Pancreas (tissue), 10 donors: Measurements from ENCODE around the gene SLC1A3. TPM values are rescaled to one million over a fixed set of nuclear protein-coding genes. Genes with fewer than 3 reads are reported as not detected.

ENCODE experiments used
- ATAC-seq, 4 donors: fragments of 200-7000 bp; cut with Tn5 transposase; one replicate each; pipeline versions ENCODE4 v1.8.0 to v1.9.1; 2020; ENCODE audit warnings: mild to moderate bottlenecking in 4 of 4, moderate library complexity in 4 of 4
- DNase-seq, 6 donors: peaks; one replicate each; pipeline ENCODE4 v3.0.0-alpha.2; 2020
- FAIRE-seq: peaks from 2 replicates; lab custom pipeline; 2012; peaks lifted over from hg19 to GRCh38; lab: Jason Lieb, UNC
- H3K27ac ChIP-seq, 4 donors: fragments of 200-600 bp; sonication (generic); 1 replicate in 3 of 4; 2 replicates in 1 of 4; pipeline versions ENCODE4 v1.5.0 to v1.8.0; 2020
- H3K27me3 ChIP-seq, 4 donors: fragments of 200-600 bp; one replicate each; pipeline ENCODE4 v1.8.0; 2021
- H3K36me3 ChIP-seq, 3 donors: fragments of 200-600 bp; sonication (generic) in 1 of 3; one replicate each; pipeline versions ENCODE4 v1.5.0 to v1.8.0; 2020 to 2021
- H3K4me1 ChIP-seq, 3 donors: fragments of 200-600 bp; one replicate each; pipeline ENCODE4 v1.8.0; 2021
- H3K4me3 ChIP-seq, 4 donors: fragments of 200-600 bp; sonication (generic) in 2 of 4; one replicate each; pipeline versions ENCODE4 v1.5.0 to v1.8.0; 2020 to 2021
- H3K9me3 ChIP-seq, 4 donors: fragments of 200-600 bp; one replicate each; pipeline ENCODE4 v1.8.0; 2021
- WGBS, 2 donors: extraction: QIAGEN DNeasy Blood & Tissue Kit; methylation state at CpG; one replicate each; pipeline ENCODE4 v1.1.7; 2013; 5-methylcytosine and 5-hydroxymethylcytosine counted together
- intact Hi-C, 3 donors: fragments of 100-400 bp; cut with DNase I; formaldehyde crosslinking; loops; one replicate each; pipeline versions ENCODE4 v1.11.1 to v1.14.2; 2022
- polyA plus RNA-seq, 2 donors: library from polyadenylated mRNA; stranded (reverse); fragments of 200-250 nt; gene quantifications; one replicate each; pipeline ENCODE4 v1.2.3, GENCODE V29; 2013
- total RNA-seq, 6 donors: library from RNA; stranded (reverse); fragmentation: NEBNext Ultra II Directional in 4 of 6; extraction: Animal tissue kit (Norgen Biotek cat#: 25700) in 4 of 6; gene quantifications; one replicate each; pipeline versions ENCODE4 v1.2.1 to v1.2.4, GENCODE V29; 2021 to 2023
- TF ChIP-seq, protein P1 (sequence below), 4 donors: fragments of 200-600 bp; sonication (generic) in 3 of 4; IDR thresholded peaks; one replicate each; pipeline versions ENCODE4 v1.5.0 to v1.8.0; 2021; ENCODE audit warnings: antibody characterized with exemption in 4 of 4
- donor health status: healthy with polysubstance abuse.
- donor health status: DM: no; HTN: no; CAD: no; lungs with moderate emphysema.
- donor health status: DM: no; HTN: no; CAD: no.
- donor health status: control.
- donor health status: control.
- donor health status: Bipolar disorder and iron deficiency.
- donor health status: DM: yes; HTN: yes; CAD: no.
- donor health status: DM: no; HTN: no; CAD: no.
- donor health status: DM: no; HTN: no; CAD: no.
- donor health status: DM: yes; HTN: yes; CAD: no.

The SLC1A3 gene
- total and polyA plus RNA-seq, 8 donors, result 0.87 to 21.0 (median 1.7) TPM

GRCh38 chr5:36730537-36731216 lies 124.3 kb downstream of the SLC1A3 start:
- ATAC-seq (peak in 2 of 4 donors; percentile 39 to 53), FAIRE-seq (no peak), DNase-seq (no peak)
- TF ChIP-seq, protein P1, sequence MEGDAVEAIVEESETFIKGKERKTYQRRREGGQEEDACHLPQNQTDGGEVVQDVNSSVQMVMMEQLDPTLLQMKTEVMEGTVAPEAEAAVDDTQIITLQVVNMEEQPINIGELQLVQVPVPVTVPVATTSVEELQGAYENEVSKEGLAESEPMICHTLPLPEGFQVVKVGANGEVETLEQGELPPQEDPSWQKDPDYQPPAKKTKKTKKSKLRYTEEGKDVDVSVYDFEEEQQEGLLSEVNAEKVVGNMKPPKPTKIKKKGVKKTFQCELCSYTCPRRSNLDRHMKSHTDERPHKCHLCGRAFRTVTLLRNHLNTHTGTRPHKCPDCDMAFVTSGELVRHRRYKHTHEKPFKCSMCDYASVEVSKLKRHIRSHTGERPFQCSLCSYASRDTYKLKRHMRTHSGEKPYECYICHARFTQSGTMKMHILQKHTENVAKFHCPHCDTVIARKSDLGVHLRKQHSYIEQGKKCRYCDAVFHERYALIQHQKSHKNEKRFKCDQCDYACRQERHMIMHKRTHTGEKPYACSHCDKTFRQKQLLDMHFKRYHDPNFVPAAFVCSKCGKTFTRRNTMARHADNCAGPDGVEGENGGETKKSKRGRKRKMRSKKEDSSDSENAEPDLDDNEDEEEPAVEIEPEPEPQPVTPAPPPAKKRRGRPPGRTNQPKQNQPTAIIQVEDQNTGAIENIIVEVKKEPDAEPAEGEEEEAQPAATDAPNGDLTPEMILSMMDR (IDR thresholded peaks at IDR 0.05), result no peak
- 82 to 85% methylated on average over 6 of the region's 6 CpGs for WGBS, 2 donors
- intact Hi-C loops, result loop anchor here in 2 of 3 donors (10.0 kb wide), 1 partner anchor 274 kb away; no protein-coding TSS in a partner anchor
- Histone ChIP-seq H3K36me3 (no peaks in the 10 kb centered on the region), H3K27me3 (no peaks in the 10 kb centered on the region), H3K4me3 (no peak overlapping the region), H3K4me1 (no peaks in the 10 kb centered on the region), H3K27ac (no peak overlapping the region), H3K9me3 (no peaks in the 10 kb centered on the region)

DNA sequence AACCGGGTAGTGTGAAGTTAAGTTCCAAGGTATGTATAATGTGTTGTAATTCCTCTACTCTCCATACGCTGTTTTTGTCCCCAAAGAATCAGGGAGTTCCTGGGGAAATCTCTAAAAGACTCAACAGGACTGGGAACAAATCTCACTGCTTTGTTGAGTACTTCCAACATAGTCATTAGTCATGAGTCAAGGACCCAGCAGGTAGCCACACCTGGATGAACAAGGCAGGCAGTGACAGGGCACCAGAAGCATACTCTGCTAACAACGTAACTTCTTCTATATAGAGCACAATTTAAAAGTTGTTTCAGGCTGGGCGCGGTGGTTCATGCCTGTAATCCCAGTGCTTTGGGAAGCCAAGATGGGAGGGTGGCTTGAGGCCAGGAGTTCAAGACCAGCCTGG lies 126.8 kb downstream of the SLC1A3 start:
- ATAC-seq (no peak), DNase-seq (no peak), FAIRE-seq (no peak)
- H3K4me1 ChIP-seq, result no peaks in the 10 kb centered on the region
- TF ChIP-seq, protein P1 (IDR thresholded peaks at IDR 0.05), result no peak
- no peak overlapping the region for H3K4me3 ChIP-seq
- intact Hi-C loops, result loop anchor here in 2 of 3 donors (10.0 kb wide), 1 partner anchor 272 kb away; no protein-coding TSS in a partner anchor
- no peaks in the 10 kb centered on the region for H3K9me3 ChIP-seq
- no peak overlapping the region for H3K27ac ChIP-seq
- 81 to 91% methylated on average over 5 of the region's 5 CpGs for WGBS, 2 donors
- no peaks in the 10 kb centered on the region for H3K36me3 ChIP-seq
- no peaks in the 10 kb centered on the region for H3K27me3 ChIP-seq

DNA sequence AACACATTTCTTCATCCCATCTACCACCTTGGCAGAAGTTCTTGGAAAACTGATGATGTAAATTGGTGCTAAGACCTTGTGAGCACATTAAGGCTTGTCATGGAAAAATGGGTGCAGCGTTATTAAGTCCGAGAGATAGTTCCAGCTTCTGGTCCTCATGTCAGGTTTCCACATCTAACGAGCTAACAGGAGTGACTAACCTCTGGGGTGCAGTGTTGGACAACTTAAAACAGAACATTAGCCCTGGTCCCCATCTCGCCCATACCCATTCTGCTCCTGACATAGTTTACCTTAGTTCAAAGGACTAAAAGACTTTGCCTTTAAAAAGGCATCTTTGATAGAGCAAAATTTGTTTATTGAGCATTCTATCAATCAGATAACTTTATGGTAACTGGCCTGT lies 128.0 kb downstream of the SLC1A3 start:
- H3K9me3 ChIP-seq, result no peaks in the 10 kb centered on the region
- H3K27ac ChIP-seq, result no peak overlapping the region
- 18 to 23% methylated on average over 4 of the region's 4 CpGs for WGBS, 2 donors
- no peaks in the 10 kb centered on the region for H3K36me3 ChIP-seq
- intact Hi-C loops, result loop anchor here in 2 of 3 donors (10.0 kb wide), 1 partner anchor 270 kb away; no protein-coding TSS in a partner anchor
- no peaks in the 10 kb centered on the region for H3K27me3 ChIP-seq
- no peak overlapping the region for H3K4me3 ChIP-seq
- TF ChIP-seq, protein P1 (IDR thresholded peaks at IDR 0.05), result peak in 1 of 4 donors; percentile 7
- DNase-seq, result no peak
- peaks cover 0 to 3% (median 1%) of the 10 kb centered on the region in 3 donors for H3K4me1 ChIP-seq
- FAIRE-seq, result no peak
- peak in 3 of 4 donors; percentile 69 to 85 (median 74) for ATAC-seq

GRCh38 chr5:36735891-36736290 lies 129.5 kb downstream of the SLC1A3 start:
- intact Hi-C loops, result loop anchor here in 2 of 3 donors (5.0 to 10.0 kb wide), 2 partner anchors 131 to 269 kb away; no protein-coding TSS in a partner anchor
- H3K36me3 ChIP-seq, result no peaks in the 10 kb centered on the region
- FAIRE-seq, result no peak
- TF ChIP-seq, protein P1 (IDR thresholded peaks at IDR 0.05), result no peak
- no peak for ATAC-seq
- no peak for DNase-seq
- H3K4me1 ChIP-seq, result peaks cover 2 to 15% (median 8%) of the 10 kb centered on the region in 3 donors
- no peak overlapping the region for H3K27ac ChIP-seq
- H3K4me3 ChIP-seq, result no peak overlapping the region
- H3K27me3 ChIP-seq, result no peaks in the 10 kb centered on the region
- H3K9me3 ChIP-seq, result no peaks in the 10 kb centered on the region
